ENCODE results near the gene ANP32B.
"Not testable (repeated sequence)": the region's sequence is repeated elsewhere in the genome, so short reads cannot be mapped to it uniquely, and the experiment has no call there.

ANP32B gene

GRCh38 chr9:97964901-97965300 lies 18.2 kb upstream of the ANP32B start:
- no peak for DNase-seq

DNA sequence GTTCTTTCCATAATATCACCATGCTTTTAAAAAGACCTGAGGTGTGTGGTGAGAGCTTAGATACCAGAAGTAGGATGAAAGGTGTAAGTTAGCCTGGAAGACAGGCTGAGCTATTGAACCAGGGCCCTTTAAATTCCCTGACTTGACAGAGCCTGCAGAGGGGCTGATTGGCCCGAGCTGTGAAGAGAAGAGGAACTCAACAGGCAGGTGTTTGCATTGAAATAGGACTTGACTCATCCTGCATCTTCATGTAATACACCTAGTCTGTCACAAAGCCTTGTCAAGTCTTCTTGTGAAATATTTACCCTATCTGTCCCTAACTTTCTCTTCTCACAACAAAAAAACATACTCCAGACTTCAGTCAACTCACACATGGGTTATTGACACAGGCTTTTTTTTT lies 16.6 kb upstream of the ANP32B start:
- no peak for DNase-seq

DNA sequence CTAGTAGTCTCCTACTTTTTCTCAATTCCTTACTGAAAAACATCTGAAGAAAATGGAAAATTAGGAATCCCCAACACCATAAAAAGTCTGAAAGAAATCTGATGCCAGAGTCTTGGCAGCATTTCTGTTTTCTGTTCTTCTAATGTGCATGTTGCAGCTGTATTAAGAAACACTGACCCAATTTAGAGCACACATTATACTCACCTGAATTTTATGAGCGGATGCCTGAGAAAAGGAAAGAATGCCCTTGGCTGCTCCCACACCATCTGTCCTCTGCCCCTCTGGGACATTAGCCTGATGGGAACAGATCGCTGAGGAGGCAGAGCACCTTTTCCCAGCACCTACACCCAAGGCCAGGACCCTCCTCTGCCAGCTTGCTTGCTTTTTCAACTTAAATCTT lies 14.1 kb upstream of the ANP32B start:
- no peak for DNase-seq

DNA sequence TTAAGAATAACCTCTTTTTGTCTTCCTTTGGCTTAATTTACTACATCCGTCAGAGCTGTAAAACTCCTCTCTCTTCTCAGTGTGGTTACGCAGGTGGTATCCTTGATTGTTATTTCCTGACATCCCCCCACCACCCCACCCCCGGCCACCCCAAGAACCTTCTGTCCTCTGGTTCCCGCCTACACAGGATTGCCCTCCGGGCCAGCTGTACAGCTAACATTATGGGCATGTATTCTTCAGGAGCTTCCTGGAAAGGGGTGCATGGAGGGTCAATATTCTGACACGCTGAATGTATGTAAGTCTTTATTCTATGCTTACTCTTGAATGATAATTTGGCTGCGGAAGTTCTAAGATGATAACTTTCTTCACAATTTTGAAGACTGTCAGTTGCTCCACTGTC lies 13.0 kb upstream of the ANP32B start:
- DNase-seq = no peak

- DNase-seq = no peak
These were observed 10.4 kb upstream of the ANP32B start for GRCh38 chr9:97972753-97973152.

GRCh38 chr9:97975376-97975775 lies 7.8 kb upstream of the ANP32B start:
- no peak for DNase-seq

DNA sequence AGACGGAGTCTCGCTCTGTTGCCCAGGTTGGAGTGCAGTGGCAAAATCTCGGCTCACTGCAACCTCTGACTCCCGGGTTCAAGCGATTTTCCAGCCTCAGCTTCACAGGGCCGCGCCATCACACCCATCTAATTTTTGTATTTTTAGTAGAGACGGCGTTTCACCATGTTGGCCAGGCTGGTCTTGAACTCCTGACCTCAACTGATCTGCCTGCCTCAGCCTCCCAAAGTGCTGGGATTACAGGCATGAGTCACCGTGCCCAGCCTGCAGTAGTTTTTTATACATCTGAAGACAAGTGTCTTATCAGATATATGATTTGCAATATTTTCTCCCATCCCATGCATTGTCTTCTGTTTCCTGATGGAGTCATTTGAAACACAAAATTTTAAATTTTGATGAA lies 6.5 kb upstream of the ANP32B start:
- DNase-seq = not testable (repeated sequence)

GRCh38 chr9:97978371-97979130 lies 4.6 kb upstream of the ANP32B start:
- no peak for DNase-seq

GRCh38 chr9:97979788-97980478 lies 3.2 kb upstream of the ANP32B start:
- DNase-seq = no peak

DNA sequence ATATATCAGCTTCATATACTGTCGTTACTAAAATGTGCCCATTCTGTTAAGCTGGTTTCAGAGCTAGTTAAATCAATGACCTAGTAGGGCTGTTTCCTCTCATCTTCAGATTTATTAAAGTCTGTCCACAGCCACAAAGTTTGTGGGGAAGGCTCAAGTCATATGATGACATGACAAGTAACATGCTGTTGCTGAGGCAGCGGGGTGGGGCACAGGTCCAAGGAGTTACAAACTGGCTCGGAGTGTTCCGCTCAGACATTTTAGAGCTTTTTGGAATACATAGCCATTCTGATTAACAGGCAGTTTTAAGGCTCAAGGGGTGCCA lies 2.7 kb upstream of the ANP32B start:
- no peak for DNase-seq

GRCh38 chr9:97980918-97981845 lies 2.0 kb upstream of the ANP32B start:
- no peak for DNase-seq

DNA sequence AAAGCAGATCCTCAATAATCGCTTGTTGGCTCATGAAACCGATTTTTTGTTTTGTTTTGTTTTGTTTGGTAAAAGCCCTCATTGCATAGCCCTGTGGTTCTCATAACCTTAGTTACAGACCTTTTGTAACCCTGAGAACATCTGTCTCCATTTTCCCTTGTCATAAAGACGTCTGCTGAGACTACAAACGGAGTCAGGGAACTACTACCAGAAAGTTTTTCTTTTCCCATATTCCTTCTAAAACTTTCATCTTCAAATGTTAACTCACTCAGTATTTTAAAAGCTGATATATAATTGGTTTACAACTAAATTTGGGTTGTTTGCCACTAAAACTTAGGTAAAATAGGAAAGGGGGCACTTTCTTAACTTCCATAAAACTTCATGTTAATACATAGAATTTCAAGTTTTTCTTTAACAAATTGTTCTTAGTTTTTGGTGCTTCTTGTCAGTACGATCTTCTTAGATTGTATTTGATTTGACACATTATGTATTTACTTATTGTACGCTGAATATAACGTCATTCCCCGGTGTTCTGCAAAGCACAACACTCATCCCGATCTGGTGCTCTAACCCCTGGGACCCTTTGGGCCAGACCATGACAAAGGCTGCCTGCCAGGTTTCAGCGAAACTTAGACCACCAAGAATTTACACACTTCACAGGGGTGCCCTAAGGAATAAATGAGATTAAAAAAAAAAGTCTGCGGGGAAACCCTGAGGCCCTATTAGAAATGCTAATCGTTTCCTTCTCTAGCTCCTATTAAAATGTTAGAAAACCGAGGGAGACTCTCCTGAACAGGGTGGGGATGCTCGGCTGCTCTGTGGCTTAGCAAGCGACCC lies 1.1 kb upstream of the ANP32B start:
- peak in 1 of 2 donors; percentile 8 for DNase-seq

DNA sequence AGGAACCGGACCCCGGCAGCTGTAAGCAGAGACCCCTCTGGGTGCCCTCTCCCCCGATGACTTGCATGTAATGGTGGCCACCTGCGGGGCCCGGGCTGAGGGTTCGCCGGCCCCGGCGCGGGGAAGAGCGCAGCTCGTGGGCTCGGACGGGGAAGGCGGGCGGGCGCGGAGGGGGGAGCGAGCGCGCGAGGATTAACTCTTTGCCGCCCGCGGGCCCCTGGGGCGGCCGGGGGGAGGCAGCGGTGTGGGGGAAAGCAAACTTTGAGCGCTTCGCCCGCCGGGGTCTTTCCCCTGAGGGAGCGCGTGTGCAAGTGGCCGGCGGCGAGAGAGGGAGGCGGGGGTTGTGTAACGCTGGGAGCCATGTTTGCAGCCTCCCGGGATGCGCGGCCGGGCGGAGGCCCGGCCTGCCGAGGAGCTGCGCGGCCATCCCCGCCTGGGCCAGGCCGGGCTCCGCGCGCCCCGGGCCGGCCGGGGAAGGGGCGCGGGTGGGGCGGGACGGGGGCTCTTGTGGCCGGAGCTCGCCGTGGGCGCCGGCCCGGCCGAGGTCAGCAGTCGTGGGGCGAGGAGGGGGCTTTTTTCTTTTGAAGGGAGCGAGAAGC lies 547 bp downstream of the ANP32B start:
- DNase-seq = peak; percentile 62 to 65

DNA sequence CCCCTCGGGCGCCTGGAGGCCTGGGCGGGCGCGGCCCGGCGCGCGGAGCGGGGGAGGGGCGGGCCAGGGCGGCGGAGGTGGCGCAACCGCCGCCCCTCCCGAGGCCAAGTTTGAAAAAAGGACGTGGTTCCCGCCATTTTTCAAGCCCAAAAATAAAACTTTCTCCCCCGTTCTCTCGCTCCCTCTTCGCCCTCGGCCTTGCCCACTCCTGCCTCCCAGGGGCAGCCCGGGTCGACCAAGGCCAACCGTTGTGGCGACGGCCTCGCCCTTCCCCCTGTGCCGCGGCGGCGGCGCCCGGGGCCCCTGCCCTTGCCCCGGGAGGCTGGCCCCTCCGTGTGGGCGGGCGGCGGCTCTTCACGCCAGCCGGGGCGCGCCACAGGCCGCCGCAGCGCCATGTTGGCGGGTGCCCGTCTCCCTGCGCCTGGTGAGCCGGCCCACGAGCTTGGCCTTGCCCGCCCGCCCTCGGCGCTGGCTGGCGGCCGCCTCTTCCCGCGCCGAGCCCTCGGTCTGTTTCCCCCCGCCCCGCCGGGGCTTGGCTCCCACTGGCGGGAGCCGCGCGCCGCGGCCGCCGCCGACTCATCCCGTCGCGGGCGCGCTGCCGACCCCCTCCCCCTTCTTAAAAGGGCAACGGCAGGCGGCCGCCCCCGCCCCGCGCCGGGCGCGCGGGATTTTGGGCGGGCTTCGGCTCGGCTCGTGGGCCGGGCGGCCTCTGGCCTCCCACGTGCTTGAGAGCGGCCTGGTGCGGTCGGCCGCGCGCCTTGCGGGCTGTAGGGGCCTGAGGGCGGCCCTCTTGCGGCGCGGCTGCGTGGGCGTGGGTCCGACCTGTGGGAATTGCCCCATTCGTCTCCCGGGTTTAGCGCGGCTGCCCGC lies 1.3 kb downstream of the ANP32B start:
- DNase-seq = peak; percentile 81 to 88

DNA sequence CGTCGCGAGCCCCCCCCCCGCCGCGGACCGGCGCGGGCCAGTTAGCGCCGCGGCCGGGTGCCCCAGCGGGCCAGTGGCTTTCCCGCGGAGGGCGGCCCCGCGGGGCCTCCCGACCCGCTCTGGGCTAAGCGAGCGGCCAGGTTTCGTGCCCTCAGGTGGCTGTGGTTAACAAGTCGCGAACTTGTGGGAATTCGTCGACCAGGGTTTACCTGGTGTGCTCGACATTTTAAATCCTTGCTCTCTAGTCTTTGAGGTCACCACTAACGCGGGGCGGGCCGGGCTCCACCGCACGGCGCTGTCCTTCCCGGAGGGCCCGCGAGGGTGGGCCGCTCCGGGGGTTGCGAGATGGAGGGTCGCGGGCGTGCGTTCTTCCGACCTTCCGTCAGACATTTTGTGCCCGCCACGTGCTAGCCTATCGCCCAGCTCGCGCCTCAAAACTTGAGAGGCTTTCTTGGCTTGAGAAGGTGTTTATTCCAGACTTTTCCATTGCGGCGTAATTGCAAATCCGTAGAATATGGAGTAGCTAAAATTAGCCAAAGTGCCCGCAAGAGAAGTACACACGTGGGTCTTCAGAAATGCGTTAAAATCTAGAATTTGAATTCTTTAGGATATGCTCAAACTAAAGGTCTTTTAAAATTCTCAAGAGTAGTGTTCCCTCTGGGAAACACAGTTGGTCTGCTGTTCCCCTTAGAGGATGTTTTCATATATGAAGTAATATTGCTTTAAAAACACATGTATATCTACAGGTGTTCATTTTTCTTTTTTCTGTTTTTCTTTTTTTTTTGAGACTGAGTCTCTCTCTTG lies 2.1 kb downstream of the ANP32B start:
- DNase-seq = peak; percentile 47 to 63

- DNase-seq = no peak
These were observed 4.3 kb downstream of the ANP32B start for GRCh38 chr9:97987487-97987886.

DNA sequence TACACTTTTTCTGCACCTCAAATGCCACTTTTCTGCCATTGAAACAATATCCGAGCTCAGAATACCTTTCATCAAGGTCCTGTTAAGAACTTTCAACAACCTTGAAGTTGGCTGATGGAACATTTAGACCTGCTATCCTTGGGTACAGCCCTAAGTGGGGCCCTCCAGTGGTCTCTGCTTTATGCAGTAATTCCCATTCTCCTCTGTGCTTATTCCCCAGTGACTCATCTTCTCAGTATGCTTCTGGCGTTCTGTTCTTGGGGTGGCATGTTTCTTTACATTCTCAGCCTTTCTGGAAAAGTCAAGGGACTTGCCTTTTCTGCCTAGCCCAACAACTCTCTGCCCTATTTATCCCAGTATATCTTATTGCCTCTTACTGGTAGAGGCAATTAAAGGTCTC lies 7.1 kb downstream of the ANP32B start:
- no peak for DNase-seq

- DNase-seq = no peak
These were observed 8.7 kb downstream of the ANP32B start for GRCh38 chr9:97991818-97992217.

DNA sequence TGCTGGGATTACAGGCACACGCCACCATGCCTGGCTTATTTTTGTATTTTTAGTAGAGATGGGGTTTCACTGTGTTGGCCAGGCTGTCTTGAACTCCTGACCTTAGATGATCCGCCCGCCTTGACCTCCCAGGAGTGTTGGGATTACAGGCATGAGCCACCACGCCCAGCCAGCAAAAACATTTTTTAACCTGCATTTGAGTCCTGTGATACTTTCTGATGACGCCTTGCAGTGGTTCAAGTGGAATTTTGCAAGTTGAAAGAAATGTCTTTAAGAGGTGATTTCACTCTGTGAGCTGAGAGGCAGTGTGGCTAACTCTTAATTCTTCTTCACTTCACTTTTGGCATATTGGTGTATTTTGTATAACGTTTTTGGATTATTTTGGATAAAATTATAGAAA lies 9.1 kb downstream of the ANP32B start:
- no peak for DNase-seq

DNA sequence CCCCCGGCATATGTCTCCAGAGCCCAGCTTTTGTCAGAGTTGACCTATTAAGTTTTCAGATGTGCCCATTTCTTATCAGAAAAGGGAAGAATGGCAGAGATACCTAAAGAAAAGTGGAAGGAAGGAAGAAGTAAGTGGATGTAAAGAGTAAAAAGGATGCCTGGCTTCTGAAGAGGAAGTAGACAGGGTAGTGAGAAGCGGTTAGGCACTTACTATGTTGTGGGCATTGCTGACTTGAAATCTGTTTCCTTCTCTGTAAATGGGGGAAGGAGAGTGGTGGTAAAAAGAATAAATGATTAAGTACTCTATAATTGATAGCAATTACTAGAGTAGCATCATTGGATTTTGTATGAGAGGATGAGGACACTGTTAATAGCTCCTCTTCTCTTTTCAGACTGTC lies 9.9 kb downstream of the ANP32B start:
- no peak for DNase-seq
